HG03066 (cell line): ENCODE measurements around the gene MLLT3.
"Not testable (repeated sequence)": the region's sequence is repeated elsewhere in the genome, so short reads cannot be mapped to it uniquely, and the experiment has no call there.

Experiments
- ATAC-seq: cut with Tn5 transposase; IDR thresholded peaks from one replicate; pipeline ENCODE4 v1.9.1; 2021; ENCODE audit warnings: low read depth; ENCODE audit not compliant: unreplicated experiment

The MLLT3 gene

GRCh38 chr9:20622330-20623020 is at the start of gene MLLT3:
Gene MLLT3, minus strand, starts transcription at chr9:20622499.
- peak; percentile 63 for ATAC-seq

- no peak for ATAC-seq
Observed at GRCh38 chr9:20671635-20672034, 49.3 kb upstream of the MLLT3 start.

- ATAC-seq: no peak
Observed at GRCh38 chr9:20670395-20670794, 48.1 kb upstream of the MLLT3 start.

- ATAC-seq: no peak
Observed at GRCh38 chr9:20664501-20664900, 42.2 kb upstream of the MLLT3 start.

GRCh38 chr9:20663133-20663532 is 40.8 kb upstream of the MLLT3 start:
- ATAC-seq: no peak

- ATAC-seq: no peak
Observed at GRCh38 chr9:20662156-20662555, 39.9 kb upstream of the MLLT3 start.

- no peak for ATAC-seq
Observed at GRCh38 chr9:20659474-20659967, 37.2 kb upstream of the MLLT3 start.

GRCh38 chr9:20658677-20659473 is 36.6 kb upstream of the MLLT3 start:
- no peak for ATAC-seq

- ATAC-seq: not testable (repeated sequence)
Observed at GRCh38 chr9:20658246-20658667, 36.0 kb upstream of the MLLT3 start.

- ATAC-seq: no peak
Observed at GRCh38 chr9:20651939-20652338, 29.6 kb upstream of the MLLT3 start.

- ATAC-seq: no peak
Observed at GRCh38 chr9:20650750-20651299, 28.5 kb upstream of the MLLT3 start.

GRCh38 chr9:20650313-20650712 is 28.0 kb upstream of the MLLT3 start:
- no peak for ATAC-seq

- no peak for ATAC-seq
Observed at GRCh38 chr9:20649381-20649780, 27.1 kb upstream of the MLLT3 start.

- no peak for ATAC-seq
Observed at GRCh38 chr9:20646656-20647055, 24.4 kb upstream of the MLLT3 start.

- ATAC-seq: no peak
Observed at GRCh38 chr9:20643660-20644059, 21.4 kb upstream of the MLLT3 start.

GRCh38 chr9:20642045-20642444 is 19.7 kb upstream of the MLLT3 start:
- no peak for ATAC-seq

- ATAC-seq: peak; percentile 92
Observed at GRCh38 chr9:20640331-20641187, 18.3 kb upstream of the MLLT3 start.

- no peak for ATAC-seq
Observed at GRCh38 chr9:20636888-20637440, 14.7 kb upstream of the MLLT3 start.

- ATAC-seq: no peak
Observed at GRCh38 chr9:20634895-20635294, 12.6 kb upstream of the MLLT3 start.

- no peak for ATAC-seq
Observed at GRCh38 chr9:20632705-20633104, 10.4 kb upstream of the MLLT3 start.
